ENCODE measurements around the gene SFXN5.

GRCh38 chr2:72983500-72984161 lies 87.9 kb downstream of the SFXN5 start:
- TF ChIP-seq CREB1 (IDR thresholded peaks at IDR 0.05; ENCODE audit: low read depth) (no peak), TEAD4 (IDR thresholded peaks at IDR 0.05) (no peak), FOXM1 (IDR thresholded peaks at IDR 0.05; ENCODE audit: borderline replicate concordance, low read depth) (no peak), TAF1 (IDR thresholded peaks at IDR 0.05; ENCODE audit: low read depth) (no peak)
- TF ChIP-seq, protein P1, sequence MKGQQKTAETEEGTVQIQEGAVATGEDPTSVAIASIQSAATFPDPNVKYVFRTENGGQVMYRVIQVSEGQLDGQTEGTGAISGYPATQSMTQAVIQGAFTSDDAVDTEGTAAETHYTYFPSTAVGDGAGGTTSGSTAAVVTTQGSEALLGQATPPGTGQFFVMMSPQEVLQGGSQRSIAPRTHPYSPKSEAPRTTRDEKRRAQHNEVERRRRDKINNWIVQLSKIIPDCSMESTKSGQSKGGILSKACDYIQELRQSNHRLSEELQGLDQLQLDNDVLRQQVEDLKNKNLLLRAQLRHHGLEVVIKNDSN (IDR thresholded peaks at IDR 0.05), result no peak
- TF ChIP-seq, protein P2, sequence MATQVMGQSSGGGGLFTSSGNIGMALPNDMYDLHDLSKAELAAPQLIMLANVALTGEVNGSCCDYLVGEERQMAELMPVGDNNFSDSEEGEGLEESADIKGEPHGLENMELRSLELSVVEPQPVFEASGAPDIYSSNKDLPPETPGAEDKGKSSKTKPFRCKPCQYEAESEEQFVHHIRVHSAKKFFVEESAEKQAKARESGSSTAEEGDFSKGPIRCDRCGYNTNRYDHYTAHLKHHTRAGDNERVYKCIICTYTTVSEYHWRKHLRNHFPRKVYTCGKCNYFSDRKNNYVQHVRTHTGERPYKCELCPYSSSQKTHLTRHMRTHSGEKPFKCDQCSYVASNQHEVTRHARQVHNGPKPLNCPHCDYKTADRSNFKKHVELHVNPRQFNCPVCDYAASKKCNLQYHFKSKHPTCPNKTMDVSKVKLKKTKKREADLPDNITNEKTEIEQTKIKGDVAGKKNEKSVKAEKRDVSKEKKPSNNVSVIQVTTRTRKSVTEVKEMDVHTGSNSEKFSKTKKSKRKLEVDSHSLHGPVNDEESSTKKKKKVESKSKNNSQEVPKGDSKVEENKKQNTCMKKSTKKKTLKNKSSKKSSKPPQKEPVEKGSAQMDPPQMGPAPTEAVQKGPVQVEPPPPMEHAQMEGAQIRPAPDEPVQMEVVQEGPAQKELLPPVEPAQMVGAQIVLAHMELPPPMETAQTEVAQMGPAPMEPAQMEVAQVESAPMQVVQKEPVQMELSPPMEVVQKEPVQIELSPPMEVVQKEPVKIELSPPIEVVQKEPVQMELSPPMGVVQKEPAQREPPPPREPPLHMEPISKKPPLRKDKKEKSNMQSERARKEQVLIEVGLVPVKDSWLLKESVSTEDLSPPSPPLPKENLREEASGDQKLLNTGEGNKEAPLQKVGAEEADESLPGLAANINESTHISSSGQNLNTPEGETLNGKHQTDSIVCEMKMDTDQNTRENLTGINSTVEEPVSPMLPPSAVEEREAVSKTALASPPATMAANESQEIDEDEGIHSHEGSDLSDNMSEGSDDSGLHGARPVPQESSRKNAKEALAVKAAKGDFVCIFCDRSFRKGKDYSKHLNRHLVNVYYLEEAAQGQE (IDR thresholded peaks at IDR 0.05; ENCODE audit: low read depth), result no peak
